H1 (cell line): ENCODE results near the gene BFSP2. TPM values are rescaled to one million over a fixed set of nuclear protein-coding genes. Genes with fewer than 3 reads are reported as not detected.
A peak's percentile ranks its signal among the peaks of the same experiment; 100 is the strongest.

ENCODE experiments used
- CTCF ChIA-PET: fragments of 300-600 bp; sonication (Branson Sonifier 250); formaldehyde crosslinking; loops from one replicate; lab custom pipeline; 2021; ENCODE audit not compliant: partially characterized antibody; lab: Charles Lee
- POLR2A ChIA-PET: fragments of 300-600 bp; sonication (Branson Sonifier 250); formaldehyde crosslinking; loops from one replicate; lab custom pipeline; 2021; ENCODE audit warnings: inconsistent platforms; ENCODE audit not compliant: partially characterized antibody; lab: Charles Lee
- DNase-seq, 2 experiments: peaks; one replicate each; pipeline versions ENCODE4 v3.0.0 to v3.0.0-alpha.2; 2010 to 2022; ENCODE audit warnings: low spot score in 2 of 2, low read depth in 1 of 2, mixed read lengths in 1 of 2
- FAIRE-seq: peaks from 2 replicates; lab custom pipeline; 2011; peaks lifted over from hg19 to GRCh38; lab: Jason Lieb, UNC
- H2AFZ ChIP-seq: 2 replicates; pipeline ENCODE4 v1.8.1; 2012; ENCODE audit warnings: low read length, inconsistent platforms
- H2AK5ac ChIP-seq: 2 replicates; pipeline ENCODE4 v1.6.1; 2013; ENCODE audit warnings: low read depth, low read length
- H2BK120ac ChIP-seq: replicated peaks from 2 replicates; pipeline ENCODE3; 2013; ENCODE audit warnings: low read depth, low read length, inconsistent platforms
- H2BK12ac ChIP-seq: 2 replicates; pipeline ENCODE4 v1.6.1; 2013; ENCODE audit warnings: low read depth, low read length
- H2BK15ac ChIP-seq: 2 replicates; pipeline ENCODE4 v1.6.1; 2013; ENCODE audit warnings: low read length
- H2BK20ac ChIP-seq: 2 replicates; pipeline ENCODE4 v1.6.1; 2013; ENCODE audit warnings: low read length
- H2BK5ac ChIP-seq: 2 replicates; pipeline ENCODE4 v1.6.1; 2013; ENCODE audit warnings: low read depth, low read length
- H3K14ac ChIP-seq: 2 replicates; pipeline ENCODE4 v1.6.1; 2013; ENCODE audit warnings: inconsistent platforms; ENCODE audit not compliant: insufficient read length
- H3K18ac ChIP-seq: 2 replicates; pipeline ENCODE4 v1.6.1; 2013; ENCODE audit warnings: low read length; ENCODE audit errors: extremely low read depth
- H3K23ac ChIP-seq: 2 replicates; pipeline ENCODE4 v1.6.1; 2013; ENCODE audit warnings: inconsistent platforms; ENCODE audit not compliant: insufficient read length
- H3K23me2 ChIP-seq: 2 replicates; pipeline ENCODE4 v1.6.1; 2013; ENCODE audit warnings: low read depth, low read length
- H3K27ac ChIP-seq: 2 replicates; pipeline ENCODE4 v1.6.1; 2011; ENCODE audit warnings: low read depth, low read length, inconsistent platforms
- H3K27me3 ChIP-seq, 4 experiments: replicated peaks in 1 of 4; 1 replicate in 1 of 4; 2 replicates in 3 of 4; pipeline versions ENCODE4 v1.6.1 to v1.8.1; 2011 to 2013; ENCODE audit warnings: low read length in 3 of 4, mild to moderate bottlenecking in 3 of 4, inconsistent platforms in 2 of 4, mixed read lengths in 2 of 4, moderate library complexity in 1 of 4; ENCODE audit not compliant: control insufficient read depth in 3 of 4, insufficient read depth in 3 of 4; ENCODE audit errors: extremely low read depth in 1 of 4
- H3K36me3 ChIP-seq, 4 experiments: 2 replicates each; pipeline versions ENCODE4 v1.6.1 to v1.8.1; 2011 to 2013; ENCODE audit warnings: mild to moderate bottlenecking in 4 of 4, low read length in 3 of 4, moderate library complexity in 2 of 4, control low read depth in 1 of 4, inconsistent platforms in 1 of 4; ENCODE audit not compliant: insufficient read depth in 4 of 4, control insufficient read depth in 2 of 4
- H3K4ac ChIP-seq: replicated peaks from 2 replicates; pipeline ENCODE3; 2013; ENCODE audit warnings: low read length, low read depth, mixed read lengths, inconsistent platforms; ENCODE audit not compliant: insufficient read length
- H3K4me1 ChIP-seq, 4 experiments: replicated peaks in 1 of 4; 1 replicate in 1 of 4; 2 replicates in 3 of 4; pipeline versions ENCODE4 v1.6.1 to v1.8.1; 2011 to 2013; ENCODE audit warnings: low read length in 3 of 4, inconsistent platforms in 2 of 4, mixed read lengths in 1 of 4; ENCODE audit not compliant: insufficient read depth in 4 of 4, control insufficient read depth in 3 of 4
- H3K4me2 ChIP-seq, 2 experiments: 2 replicates each; pipeline versions ENCODE4 v1.6.1 to v1.8.1; 2011 to 2013; ENCODE audit warnings: low read depth in 2 of 2, low read length in 2 of 2, control low read depth in 1 of 2, inconsistent platforms in 1 of 2, mild to moderate bottlenecking in 1 of 2; ENCODE audit not compliant: insufficient read depth in 1 of 2
- H3K4me3 ChIP-seq, 4 experiments: fragments of 200-600, 300-600 bp in 1 of 4; sonication (generic), shearing (Covaris generic), sonication (Bioruptor Twin) in 1 of 4; 2 replicates each; pipeline versions ENCODE4 v1.5.1 to v1.8.1; 2011 to 2016; ENCODE audit warnings: low read length in 4 of 4, low read depth in 3 of 4, control low read depth in 2 of 4, inconsistent platforms in 2 of 4, mild to moderate bottlenecking in 2 of 4, mixed read lengths in 1 of 4, moderate library complexity in 1 of 4; ENCODE audit not compliant: insufficient read depth in 2 of 4; ENCODE audit errors: extremely low read depth in 1 of 4
- H3K56ac ChIP-seq: replicated peaks from 2 replicates; pipeline ENCODE3; 2013; ENCODE audit warnings: low read depth, mild to moderate bottlenecking, mixed read lengths, low read length, inconsistent platforms; ENCODE audit not compliant: insufficient read length
- H3K79me1 ChIP-seq: 2 replicates; pipeline ENCODE4 v1.6.1; 2013; ENCODE audit warnings: low read depth, low read length, control low read depth
- H3K79me2 ChIP-seq, 2 experiments: 2 replicates each; pipeline versions ENCODE4 v1.6.1 to v1.8.1; 2012 to 2013; ENCODE audit warnings: low read length in 2 of 2, mild to moderate bottlenecking in 2 of 2, inconsistent platforms in 1 of 2; ENCODE audit not compliant: insufficient read depth in 2 of 2, control insufficient read depth in 1 of 2
- H3K9ac ChIP-seq, 4 experiments: replicated peaks in 1 of 4; 1 replicate in 1 of 4; 2 replicates in 3 of 4; pipeline versions ENCODE4 v1.6.1 to v1.8.1; 2011 to 2013; ENCODE audit warnings: low read depth in 3 of 4, low read length in 3 of 4, control low read depth in 2 of 4, mild to moderate bottlenecking in 2 of 4, moderate library complexity in 2 of 4, inconsistent platforms in 1 of 4; ENCODE audit errors: extremely low read depth in 1 of 4
- H3K9me3 ChIP-seq, 2 experiments: 2 replicates each; pipeline versions ENCODE4 v1.6.1 to v1.8.1; 2012 to 2013; ENCODE audit warnings: mild to moderate bottlenecking in 2 of 2, moderate library complexity in 2 of 2, control low read depth in 1 of 2, inconsistent platforms in 1 of 2, low read depth in 1 of 2, low read length in 1 of 2, mixed read lengths in 1 of 2; ENCODE audit not compliant: insufficient read depth in 2 of 2
- H4K20me1 ChIP-seq, 2 experiments: replicated peaks in 1 of 2; 2 replicates each; pipeline versions ENCODE3 to v1.8.1; 2011 to 2013; ENCODE audit warnings: inconsistent platforms in 2 of 2, low read length in 2 of 2, mild to moderate bottlenecking in 1 of 2; ENCODE audit not compliant: insufficient read depth in 2 of 2, control insufficient read depth in 1 of 2
- H4K5ac ChIP-seq: 2 replicates; pipeline ENCODE4 v1.6.1; 2013; ENCODE audit warnings: low read length, low read depth, mixed read lengths, inconsistent platforms; ENCODE audit not compliant: insufficient read length
- H4K8ac ChIP-seq: 2 replicates; pipeline ENCODE4 v1.8.0; 2013; ENCODE audit warnings: mild to moderate bottlenecking, moderate library complexity, low read length, inconsistent platforms; ENCODE audit not compliant: insufficient read depth; ENCODE audit errors: extremely low read depth
- H4K91ac ChIP-seq: replicated peaks from 2 replicates; pipeline ENCODE3; 2013; ENCODE audit warnings: low read length, mixed read lengths, inconsistent platforms; ENCODE audit not compliant: insufficient read length
- CHD2 ChIP-seq: IDR thresholded peaks from 2 replicates; pipeline ENCODE4 v1.6.1; 2012; ENCODE audit warnings: low read length, improper control_type of control experiment
- HDAC2 ChIP-seq, 2 experiments: fragments of 300-600 bp in 1 of 2; sonication (generic) in 1 of 2; IDR thresholded peaks; 2 replicates each; pipeline ENCODE4 v1.6.1; 2011 to 2012; ENCODE audit warnings: low read depth in 2 of 2, low read length in 2 of 2, mild to moderate bottlenecking in 2 of 2, moderate library complexity in 2 of 2, borderline replicate concordance in 1 of 2, inconsistent platforms in 1 of 2
- POLR2A ChIP-seq, 2 experiments: IDR thresholded peaks; 1 replicate in 1 of 2; 2 replicates in 1 of 2; pipeline ENCODE4 v1.6.1; 2011; ENCODE audit warnings: low read depth in 2 of 2, low read length in 2 of 2, mild to moderate bottlenecking in 2 of 2; ENCODE audit errors: control extremely low read depth in 1 of 2
- POU5F1 ChIP-seq: IDR thresholded peaks from 2 replicates; pipeline ENCODE4 v1.6.1; 2011; ENCODE audit warnings: low read depth, mild to moderate bottlenecking, low read length, moderate library complexity
- TAF7 ChIP-seq: optimal IDR thresholded peaks from 2 replicates; pipeline ENCODE3; 2011; ENCODE audit warnings: low read depth, mild to moderate bottlenecking, inconsistent platforms, low read length, moderate library complexity, borderline replicate concordance
- WGBS, 2 experiments: shearing (Covaris generic) in 1 of 2; methylation state at CpG; one replicate each; pipeline versions ENCODE4 v1.1.6 to v1.1.7; 2013 to 2015; ENCODE audit warnings: low lambda C conversion rate in 2 of 2, mixed read lengths in 2 of 2, inconsistent platforms in 1 of 2, low coverage in 1 of 2, missing lambda C conversion rate in 1 of 2; ENCODE audit not compliant: insufficient replicate concordance in 2 of 2, insufficient coverage in 1 of 2, insufficient read length in 1 of 2; ENCODE audit errors: extremely low coverage in 1 of 2, missing lambda C conversion rate in 1 of 2; 5-methylcytosine and 5-hydroxymethylcytosine counted together
- polyA plus RNA-seq, 7 experiments: library from polyadenylated mRNA; depleted of rRNA in 3 of 7; stranded (reverse) in 5 of 7; unstranded in 2 of 7; fragments of >200 nt in 5 of 7; fragments of 200-250 nt in 2 of 7; gene quantifications; 1 replicate in 5 of 7; 2 replicates in 1 of 7; 4 replicates in 1 of 7; pipeline versions ENCODE4 v1.2.1 to v1.2.3, GENCODE V29; 2011 to 2013; ENCODE audit warnings: missing spikeins in 2 of 7, mixed read lengths in 2 of 7
- total RNA-seq: library from RNA; stranded (reverse); fragmentation: NEBNext Ultra II Directional; extraction: Animal tissue kit (Norgen Biotek cat#: 25700); gene quantifications from 2 replicates; pipeline ENCODE4 v1.2.1, GENCODE V29; 2021

Gene BFSP2
- total and polyA plus RNA-seq, 2 of the 8 experiments (the other 6 are each of a cell fraction or from before 2014, with no cell fraction given), result not detected

GRCh38 chr3:133424937-133425869, 25.3 kb downstream of the BFSP2 start:
- no peak overlapping the region for H3K4me2 ChIP-seq
- H4K20me1 ChIP-seq, result no peaks in the 10 kb centered on the region
- no peak overlapping the region for H3K9ac ChIP-seq
- no peak overlapping the region for H3K27ac ChIP-seq
- no peak overlapping the region for H2BK5ac ChIP-seq
- no peak overlapping the region for H3K4ac ChIP-seq
- H3K56ac ChIP-seq, result no peak overlapping the region
- H2AFZ ChIP-seq, result no peak overlapping the region
- no peaks in the 10 kb centered on the region for H3K23me2 ChIP-seq
- no peaks in the 10 kb centered on the region for H3K36me3 ChIP-seq
- H2BK20ac ChIP-seq, result no peak overlapping the region
- H3K79me2 ChIP-seq, result no peaks in the 10 kb centered on the region
- FAIRE-seq (no peak), DNase-seq (no peak)
- H3K4me3 ChIP-seq, result no peak overlapping the region
- H4K91ac ChIP-seq, result no peak overlapping the region
- H4K8ac ChIP-seq, result no peak overlapping the region
- no peak overlapping the region for H2BK120ac ChIP-seq
- no peaks in the 10 kb centered on the region; a peak in 1 of 7 replicates for H3K27me3 ChIP-seq
- H3K14ac ChIP-seq, result no peak overlapping the region
- no peak overlapping the region for H2BK12ac ChIP-seq
- WGBS, 2 experiments, result 81% methylated on average over 9 of the region's 9 CpGs; no CpG with 5 or more reads in 1 of the 2 experiments
- no peak overlapping the region for H3K18ac ChIP-seq
- H3K23ac ChIP-seq, result no peak overlapping the region
- H3K79me1 ChIP-seq, result no peaks in the 10 kb centered on the region
- no peaks in the 10 kb centered on the region for H3K4me1 ChIP-seq
- no peak overlapping the region for H2AK5ac ChIP-seq
- no peak overlapping the region for H4K5ac ChIP-seq
- ChIA-PET POLR2A (interaction anchor here (0.6 kb wide), 1 partner anchor 71 kb away, joined by 3 read pairs; no protein-coding TSS in a partner anchor), CTCF (interaction anchor here (0.7 to 2.3 kb wide), 11 partner anchors 13 to 698 kb away, joined by 3 to 16 read pairs (median 7); no protein-coding TSS in a partner anchor)
- peak overlapping the region; percentile 99; the same call in 1 of the 2 replicates for H2BK15ac ChIP-seq
- H3K9me3 ChIP-seq, result no peaks in the 10 kb centered on the region
- TF ChIP-seq CHD2, result no peak
- no peak for TF ChIP-seq HDAC2 (IDR thresholded peaks at IDR 0.05; ENCODE audit: borderline replicate concordance in 1 of 2, low read depth in 2 of 2, low read length in 2 of 2)
- TF ChIP-seq TAF7, result peak; percentile 74
- TF ChIP-seq POLR2A (IDR thresholded peaks at IDR 0.05; ENCODE audit: control extremely low read depth in 1 of 2, low read depth in 2 of 2, low read length in 2 of 2), result 0 out of 3 replicates have a peak, but pooled peaks of 1 of the 2 experiments have one; percentile 16
- no peak for TF ChIP-seq POU5F1
